ENCODE results near the gene IGFALS. TPM values are rescaled to one million over a fixed set of nuclear protein-coding genes. Genes with fewer than 3 reads are reported as not detected.

Gene IGFALS
- total and polyA plus RNA-seq, 2 experiments from 2014 or later, result 0.16 TPM; not detected in 1

- TF ChIP-seq, protein P1, sequence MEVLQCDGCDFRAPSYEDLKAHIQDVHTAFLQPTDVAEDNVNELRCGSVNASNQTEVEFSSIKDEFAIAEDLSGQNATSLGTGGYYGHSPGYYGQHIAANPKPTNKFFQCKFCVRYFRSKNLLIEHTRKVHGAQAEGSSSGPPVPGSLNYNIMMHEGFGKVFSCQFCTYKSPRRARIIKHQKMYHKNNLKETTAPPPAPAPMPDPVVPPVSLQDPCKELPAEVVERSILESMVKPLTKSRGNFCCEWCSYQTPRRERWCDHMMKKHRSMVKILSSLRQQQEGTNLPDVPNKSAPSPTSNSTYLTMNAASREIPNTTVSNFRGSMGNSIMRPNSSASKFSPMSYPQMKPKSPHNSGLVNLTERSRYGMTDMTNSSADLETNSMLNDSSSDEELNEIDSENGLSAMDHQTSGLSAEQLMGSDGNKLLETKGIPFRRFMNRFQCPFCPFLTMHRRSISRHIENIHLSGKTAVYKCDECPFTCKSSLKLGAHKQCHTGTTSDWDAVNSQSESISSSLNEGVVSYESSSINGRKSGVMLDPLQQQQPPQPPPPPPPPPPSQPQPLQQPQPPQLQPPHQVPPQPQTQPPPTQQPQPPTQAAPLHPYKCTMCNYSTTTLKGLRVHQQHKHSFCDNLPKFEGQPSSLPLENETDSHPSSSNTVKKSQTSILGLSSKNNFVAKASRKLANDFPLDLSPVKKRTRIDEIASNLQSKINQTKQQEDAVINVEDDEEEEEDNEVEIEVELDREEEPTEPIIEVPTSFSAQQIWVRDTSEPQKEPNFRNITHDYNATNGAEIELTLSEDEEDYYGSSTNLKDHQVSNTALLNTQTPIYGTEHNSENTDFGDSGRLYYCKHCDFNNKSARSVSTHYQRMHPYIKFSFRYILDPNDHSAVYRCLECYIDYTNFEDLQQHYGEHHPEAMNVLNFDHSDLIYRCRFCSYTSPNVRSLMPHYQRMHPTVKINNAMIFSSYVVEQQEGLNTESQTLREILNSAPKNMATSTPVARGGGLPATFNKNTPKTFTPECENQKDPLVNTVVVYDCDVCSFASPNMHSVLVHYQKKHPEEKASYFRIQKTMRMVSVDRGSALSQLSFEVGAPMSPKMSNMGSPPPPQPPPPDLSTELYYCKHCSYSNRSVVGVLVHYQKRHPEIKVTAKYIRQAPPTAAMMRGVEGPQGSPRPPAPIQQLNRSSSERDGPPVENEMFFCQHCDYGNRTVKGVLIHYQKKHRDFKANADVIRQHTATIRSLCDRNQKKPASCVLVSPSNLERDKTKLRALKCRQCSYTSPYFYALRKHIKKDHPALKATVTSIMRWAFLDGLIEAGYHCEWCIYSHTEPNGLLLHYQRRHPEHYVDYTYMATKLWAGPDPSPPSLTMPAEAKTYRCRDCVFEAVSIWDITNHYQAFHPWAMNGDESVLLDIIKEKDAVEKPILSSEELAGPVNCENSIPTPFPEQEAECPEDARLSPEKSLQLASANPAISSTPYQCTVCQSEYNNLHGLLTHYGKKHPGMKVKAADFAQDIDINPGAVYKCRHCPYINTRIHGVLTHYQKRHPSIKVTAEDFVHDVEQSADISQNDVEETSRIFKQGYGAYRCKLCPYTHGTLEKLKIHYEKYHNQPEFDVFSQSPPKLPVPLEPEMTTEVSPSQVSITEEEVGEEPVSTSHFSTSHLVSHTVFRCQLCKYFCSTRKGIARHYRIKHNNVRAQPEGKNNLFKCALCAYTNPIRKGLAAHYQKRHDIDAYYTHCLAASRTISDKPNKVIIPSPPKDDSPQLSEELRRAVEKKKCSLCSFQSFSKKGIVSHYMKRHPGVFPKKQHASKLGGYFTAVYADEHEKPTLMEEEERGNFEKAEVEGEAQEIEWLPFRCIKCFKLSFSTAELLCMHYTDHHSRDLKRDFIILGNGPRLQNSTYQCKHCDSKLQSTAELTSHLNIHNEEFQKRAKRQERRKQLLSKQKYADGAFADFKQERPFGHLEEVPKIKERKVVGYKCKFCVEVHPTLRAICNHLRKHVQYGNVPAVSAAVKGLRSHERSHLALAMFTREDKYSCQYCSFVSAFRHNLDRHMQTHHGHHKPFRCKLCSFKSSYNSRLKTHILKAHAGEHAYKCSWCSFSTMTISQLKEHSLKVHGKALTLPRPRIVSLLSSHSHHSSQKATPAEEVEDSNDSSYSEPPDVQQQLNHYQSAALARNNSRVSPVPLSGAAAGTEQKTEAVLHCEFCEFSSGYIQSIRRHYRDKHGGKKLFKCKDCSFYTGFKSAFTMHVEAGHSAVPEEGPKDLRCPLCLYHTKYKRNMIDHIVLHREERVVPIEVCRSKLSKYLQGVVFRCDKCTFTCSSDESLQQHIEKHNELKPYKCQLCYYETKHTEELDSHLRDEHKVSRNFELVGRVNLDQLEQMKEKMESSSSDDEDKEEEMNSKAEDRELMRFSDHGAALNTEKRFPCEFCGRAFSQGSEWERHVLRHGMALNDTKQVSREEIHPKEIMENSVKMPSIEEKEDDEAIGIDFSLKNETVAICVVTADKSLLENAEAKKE (CRISPR knock-in tag; IDR thresholded peaks at IDR 0.05), result no peak
- no peak for TF ChIP-seq NANOG (IDR thresholded peaks at IDR 0.05; ENCODE audit: borderline replicate concordance)
- TF ChIP-seq EZH2phosphoT487 (IDR thresholded peaks at IDR 0.05; ENCODE audit: unreplicated experiment), result no peak
- no peak for TF ChIP-seq STAT1 (IDR thresholded peaks at IDR 0.05; ENCODE audit: unreplicated experiment)
- no peak for TF ChIP-seq JUNB (IDR thresholded peaks at IDR 0.05; ENCODE audit: unreplicated experiment)
- TF ChIP-seq ZNF114 (CRISPR knock-in tag; IDR thresholded peaks at IDR 0.05), result no peak
- TF ChIP-seq CREB1 (CRISPR knock-in tag; IDR thresholded peaks at IDR 0.05; ENCODE audit: low read depth), result no peak
Measured at GRCh38 chr16:1762196-1762878, 31.2 kb downstream of the IGFALS start (continued).

- Mint-ChIP-seq H3K4me1 (no peaks in the 10 kb centered on the region), H3K9me3 (no peaks in the 10 kb centered on the region; the same call in 2 of the 3 replicates), H3K27me3 (ENCODE audit: insufficient read depth, low read depth, poor library complexity) (peaks cover 8% of the 10 kb centered on the region), H3K27ac (no peak overlapping the region), H3K36me3 (ENCODE audit: low read depth) (peaks cover 8% of the 10 kb centered on the region), H3K4me3 (no peak overlapping the region)
- Histone ChIP-seq H3F3A (replicated peaks; ENCODE audit: low read depth) (0 out of 2 replicates have a peak, but pooled peaks cover 3% of the 10 kb centered on the region), H3K4me1 (ENCODE audit: insufficient read depth) (no peaks in the 10 kb centered on the region; the same call in 1 of the 2 replicates), H4K20me1 (replicated peaks; ENCODE audit: insufficient read depth) (no peaks in the 10 kb centered on the region), H3K9me2 (ENCODE audit: insufficient read depth) (no peaks in the 10 kb centered on the region), H3K79me2 (replicated peaks; ENCODE audit: insufficient read depth) (no peaks in the 10 kb centered on the region), H2AFZ (no peak overlapping the region), H3K27me3 (ENCODE audit: insufficient read depth) (no peaks in the 10 kb centered on the region), H3K4me3 (no peak overlapping the region), H3K4me2 (no peak overlapping the region), H3K36me3 (ENCODE audit: insufficient read depth) (no peaks in the 10 kb centered on the region), H3K27ac (ENCODE audit: low read depth) (no peak overlapping the region)
- ATAC-seq (no peak), DNase-seq (ENCODE audit: low spot score) (no peak)
- no peak for TF ChIP-seq POLR2AphosphoS5 (IDR thresholded peaks at IDR 0.05; ENCODE audit: low read depth)
- no peak for TF ChIP-seq NANOG (IDR thresholded peaks at IDR 0.05; ENCODE audit: borderline replicate concordance)
- TF ChIP-seq ZNF331 (CRISPR knock-in tag; IDR thresholded peaks at IDR 0.05; ENCODE audit: low read depth), result no peak
Measured at GRCh38 chr16:1761751-1762150, 31.8 kb downstream of the IGFALS start.

All from GM23338 (cell line).